Sigmoid colon (tissue), 7 donors: ENCODE data around the gene CASZ1. TPM values are rescaled to one million over a fixed set of nuclear protein-coding genes. Genes with fewer than 3 reads are reported as not detected.

ENCODE experiments used
- DNase-seq: peaks from one replicate; pipeline ENCODE4 v3.0.0-alpha.2; 2019
- H3K27ac ChIP-seq, 4 donors: fragments of 200-600 bp; sonication (generic); one replicate each; pipeline ENCODE4 v1.5.1; 2016 to 2019; ENCODE audit warnings: mild to moderate bottlenecking in 1 of 4
- H3K27me3 ChIP-seq, 3 donors: fragments of 200-600 bp; sonication (generic); one replicate each; pipeline ENCODE4 v1.5.1; 2019; ENCODE audit warnings: mild to moderate bottlenecking in 1 of 3
- H3K36me3 ChIP-seq, 4 donors: fragments of 200-600 bp; sonication (generic); one replicate each; pipeline ENCODE4 v1.5.1; 2016 to 2019
- H3K4me1 ChIP-seq, 4 donors: fragments of 200-600 bp; sonication (generic); one replicate each; pipeline ENCODE4 v1.5.1; 2017 to 2019
- H3K4me3 ChIP-seq, 4 donors: fragments of 200-600 bp; sonication (generic); one replicate each; pipeline ENCODE4 v1.5.1; 2017 to 2019; ENCODE audit warnings: mild to moderate bottlenecking in 2 of 4, moderate library complexity in 1 of 4
- H3K9me3 ChIP-seq, 4 donors: fragments of 200-600 bp in 3 of 4; sonication (generic) in 3 of 4; one replicate each; pipeline versions ENCODE4 v1.5.1 to v1.6.1; 2013 to 2019
- EP300 ChIP-seq, 4 donors: sonication (generic); formaldehyde crosslinking; IDR thresholded peaks; one replicate each; pipeline ENCODE4 v1.6.1; 2017; ENCODE audit warnings: antibody characterized with exemption in 4 of 4
- POLR2A ChIP-seq, 2 donors: fragments of 450-650 bp; IDR thresholded peaks; one replicate each; pipeline ENCODE4 v1.6.1; 2016; ENCODE audit warnings: antibody characterized with exemption in 2 of 2, mild to moderate bottlenecking in 2 of 2, moderate library complexity in 2 of 2
- POLR2AphosphoS5 ChIP-seq, 4 donors: sonication (generic); formaldehyde crosslinking; IDR thresholded peaks; one replicate each; pipeline ENCODE4 v1.6.1; 2017; ENCODE audit warnings: antibody characterized with exemption in 4 of 4
- WGBS, 2 donors: extraction: QIAGEN DNeasy Blood & Tissue Kit; methylation state at CpG; one replicate each; pipeline ENCODE4 v1.1.7; 2013; 5-methylcytosine and 5-hydroxymethylcytosine counted together
- intact Hi-C: fragments of 100-400 bp; cut with DNase I; formaldehyde crosslinking; loops from one replicate; pipeline ENCODE4 v1.15.1; 2023
- polyA plus RNA-seq, 3 donors: library from polyadenylated mRNA; stranded (reverse); fragments of 200-250 nt; gene quantifications; one replicate each; pipeline ENCODE4 v1.2.3, GENCODE V29; 2013
- total RNA-seq, 4 donors: library from RNA; depleted of rRNA; stranded (reverse); fragments of >200 nt; gene quantifications; one replicate each; pipeline ENCODE4 v1.1.0, GENCODE V29; 2016
- TF ChIP-seq, protein P1 (sequence below), 4 experiments: fragments of 450-650 bp in 3 of 4; fragments of 200-600 bp in 1 of 4; IDR thresholded peaks; one replicate each; pipeline ENCODE4 v1.5.1; 2016 to 2019; ENCODE audit warnings: antibody characterized with exemption in 4 of 4, mild to moderate bottlenecking in 3 of 4, moderate library complexity in 2 of 4
- donor health status: healthy with polysubstance abuse.
- donor health status: Bipolar disorder and iron deficiency.
- donor health status: healthy.

Gene CASZ1
- total and polyA plus RNA-seq, 7 donors: 4.2 to 47.9 (median 23.6) TPM

DNA sequence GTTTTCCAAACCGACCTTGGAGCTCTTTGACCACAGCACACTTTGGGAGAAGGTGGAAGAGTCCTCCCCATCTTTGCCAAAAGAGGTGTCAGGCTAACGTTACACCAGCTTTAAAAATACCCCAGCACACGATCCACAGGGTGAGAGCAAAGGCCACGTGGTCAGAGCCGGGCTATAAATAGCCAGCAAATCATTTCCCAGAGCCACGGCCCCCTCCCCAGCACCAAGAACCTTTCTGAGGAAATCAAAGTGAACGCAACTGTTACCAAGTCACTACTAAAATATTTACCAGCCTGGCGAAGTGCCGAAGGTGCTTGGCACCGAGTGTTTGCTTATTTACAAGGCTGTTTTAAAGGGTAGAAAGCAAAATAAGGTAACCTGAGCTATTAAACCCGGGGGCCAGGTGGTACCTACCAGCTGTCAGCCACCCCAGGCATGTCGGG is 72.4 kb downstream of the CASZ1 start:
- 10 to 48% methylated on average over 12 of the region's 12 CpGs for WGBS, 2 donors
- Histone ChIP-seq H3K36me3 (no peaks in the 10 kb centered on the region), H3K9me3 (no peaks in the 10 kb centered on the region), H3K27me3 (no peaks in the 10 kb centered on the region), H3K4me1 (peaks cover 0 to 58% (median 55%) of the 10 kb centered on the region in 4 donors), H3K4me3 (no peak overlapping the region), H3K27ac (peak overlapping the region; percentile 66 to 90 (median 84))
- DNase-seq: peak; percentile 88
- intact Hi-C loops: no loop called here
- TF ChIP-seq POLR2AphosphoS5 (IDR thresholded peaks at IDR 0.05): peak in 2 of 4 donors; percentile 29 to 30
- TF ChIP-seq, protein P1, sequence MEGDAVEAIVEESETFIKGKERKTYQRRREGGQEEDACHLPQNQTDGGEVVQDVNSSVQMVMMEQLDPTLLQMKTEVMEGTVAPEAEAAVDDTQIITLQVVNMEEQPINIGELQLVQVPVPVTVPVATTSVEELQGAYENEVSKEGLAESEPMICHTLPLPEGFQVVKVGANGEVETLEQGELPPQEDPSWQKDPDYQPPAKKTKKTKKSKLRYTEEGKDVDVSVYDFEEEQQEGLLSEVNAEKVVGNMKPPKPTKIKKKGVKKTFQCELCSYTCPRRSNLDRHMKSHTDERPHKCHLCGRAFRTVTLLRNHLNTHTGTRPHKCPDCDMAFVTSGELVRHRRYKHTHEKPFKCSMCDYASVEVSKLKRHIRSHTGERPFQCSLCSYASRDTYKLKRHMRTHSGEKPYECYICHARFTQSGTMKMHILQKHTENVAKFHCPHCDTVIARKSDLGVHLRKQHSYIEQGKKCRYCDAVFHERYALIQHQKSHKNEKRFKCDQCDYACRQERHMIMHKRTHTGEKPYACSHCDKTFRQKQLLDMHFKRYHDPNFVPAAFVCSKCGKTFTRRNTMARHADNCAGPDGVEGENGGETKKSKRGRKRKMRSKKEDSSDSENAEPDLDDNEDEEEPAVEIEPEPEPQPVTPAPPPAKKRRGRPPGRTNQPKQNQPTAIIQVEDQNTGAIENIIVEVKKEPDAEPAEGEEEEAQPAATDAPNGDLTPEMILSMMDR (IDR thresholded peaks at IDR 0.05): no peak
- TF ChIP-seq POLR2A (IDR thresholded peaks at IDR 0.05): no peak
- peak in 1 of 4 donors; percentile 47 for TF ChIP-seq EP300 (IDR thresholded peaks at IDR 0.05)

DNA sequence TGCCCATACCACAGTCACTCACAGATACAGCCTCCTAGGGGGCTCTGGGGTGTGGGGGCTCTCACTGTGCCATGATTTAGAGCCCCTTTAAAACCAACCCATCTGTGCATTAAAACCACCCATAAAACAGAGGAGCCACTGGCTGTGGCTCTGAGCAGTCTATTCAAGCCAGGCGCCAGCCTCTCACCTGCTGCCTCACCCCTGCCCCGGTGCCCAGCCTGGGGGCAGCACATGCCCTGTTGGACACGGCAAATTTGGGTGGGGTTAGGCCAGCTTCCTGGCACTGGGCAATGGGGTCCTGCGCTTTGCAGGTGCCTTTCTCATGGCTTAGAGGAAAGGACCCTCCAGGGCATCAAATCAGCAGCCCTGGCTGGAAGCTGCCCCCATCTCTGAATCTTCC is 73.1 kb downstream of the CASZ1 start:
- DNase-seq: no peak
- Histone ChIP-seq H3K36me3 (no peaks in the 10 kb centered on the region), H3K27ac (peak overlapping the region; percentile 66 to 90 (median 84)), H3K9me3 (no peaks in the 10 kb centered on the region), H3K4me1 (peaks cover 0 to 57% (median 55%) of the 10 kb centered on the region in 4 donors), H3K4me3 (no peak overlapping the region), H3K27me3 (no peaks in the 10 kb centered on the region)
- intact Hi-C loops: no loop called here
- TF ChIP-seq, protein P1 (IDR thresholded peaks at IDR 0.05): no peak
- no peak for TF ChIP-seq EP300 (IDR thresholded peaks at IDR 0.05)
- no peak for TF ChIP-seq POLR2A (IDR thresholded peaks at IDR 0.05)
- no peak for TF ChIP-seq POLR2AphosphoS5 (IDR thresholded peaks at IDR 0.05)
- 71 to 86% methylated on average over 4 of the region's 4 CpGs for WGBS, 2 donors

- no peaks in the 10 kb centered on the region for H3K9me3 ChIP-seq
- TF ChIP-seq EP300 (IDR thresholded peaks at IDR 0.05) (no peak), POLR2A (IDR thresholded peaks at IDR 0.05) (no peak), POLR2AphosphoS5 (IDR thresholded peaks at IDR 0.05) (no peak)
- TF ChIP-seq, protein P1 (IDR thresholded peaks at IDR 0.05): no peak
- peak overlapping the region in 3 of 4 donors; percentile 81 to 90 (median 86) for H3K27ac ChIP-seq
- H3K4me3 ChIP-seq: no peak overlapping the region
- peak; percentile 63 for DNase-seq
- intact Hi-C loops: no loop called here
- H3K36me3 ChIP-seq: no peaks in the 10 kb centered on the region
- 81 to 85% methylated on average over 16 of the region's 16 CpGs for WGBS, 2 donors
- H3K27me3 ChIP-seq: no peaks in the 10 kb centered on the region
- H3K4me1 ChIP-seq: peaks cover 0 to 52% (median 50%) of the 10 kb centered on the region in 4 donors
Measured at GRCh38 chr1:10722803-10723202, 73.6 kb downstream of the CASZ1 start.

DNA sequence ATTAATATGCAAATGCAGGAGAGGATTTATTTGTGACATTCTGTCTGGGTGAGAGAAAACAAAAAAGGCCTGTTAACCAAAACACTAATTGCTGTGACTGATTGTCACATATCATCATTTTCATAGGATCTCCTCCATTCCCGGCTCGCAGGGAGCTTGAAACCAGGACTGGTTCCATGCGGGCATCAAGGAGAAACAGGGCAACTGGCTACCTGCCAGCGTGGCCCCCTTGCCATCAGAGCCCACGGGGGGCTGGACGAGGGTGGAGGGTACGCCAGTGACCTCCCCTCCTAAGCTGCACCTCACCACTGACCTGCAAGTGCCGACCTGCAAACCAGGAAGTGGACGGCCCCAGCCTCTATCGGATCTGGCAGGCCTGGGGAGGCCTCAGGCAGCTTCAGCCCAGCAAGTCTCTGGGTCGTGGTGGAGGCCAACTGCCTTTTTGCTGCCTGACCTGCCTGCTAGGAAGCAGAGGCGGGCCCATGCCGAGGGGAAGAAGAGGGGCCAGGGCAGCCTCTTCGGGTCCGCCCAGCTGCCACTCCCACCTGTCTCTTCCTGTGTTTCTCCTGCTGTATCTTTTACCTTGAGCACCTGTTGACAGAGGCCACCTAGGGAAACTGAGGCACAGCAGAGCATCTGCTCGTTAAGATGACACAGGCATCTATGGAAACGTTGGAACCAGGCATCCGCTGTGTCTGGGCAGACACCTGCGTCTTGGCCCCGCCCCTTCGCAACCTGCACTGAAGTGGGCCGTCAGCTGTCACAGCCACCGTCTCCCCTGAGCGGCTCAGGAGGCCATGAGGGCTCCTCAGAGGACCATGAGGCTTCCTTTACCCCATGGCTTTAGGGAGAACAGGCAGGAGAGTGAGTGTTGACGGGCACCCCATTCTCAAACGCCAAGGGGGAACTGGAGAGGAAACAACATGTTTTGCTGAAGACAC is 74.8 kb downstream of the CASZ1 start:
- WGBS, 2 donors: 70 to 75% methylated on average over 26 of the region's 26 CpGs
- no peaks in the 10 kb centered on the region for H3K27me3 ChIP-seq
- no peaks in the 10 kb centered on the region for H3K36me3 ChIP-seq
- H3K4me1 ChIP-seq: peaks cover 0 to 48% (median 38%) of the 10 kb centered on the region in 4 donors
- H3K27ac ChIP-seq: peak overlapping the region in 2 of 4 donors; percentile 31 to 90
- intact Hi-C loops: no loop called here
- no peak for DNase-seq
- no peak for TF ChIP-seq POLR2AphosphoS5 (IDR thresholded peaks at IDR 0.05)
- no peak for TF ChIP-seq POLR2A (IDR thresholded peaks at IDR 0.05)
- TF ChIP-seq, protein P1 (IDR thresholded peaks at IDR 0.05): no peak
- TF ChIP-seq EP300 (IDR thresholded peaks at IDR 0.05): no peak
- H3K4me3 ChIP-seq: no peak overlapping the region
- H3K9me3 ChIP-seq: no peaks in the 10 kb centered on the region
